Measurements from ENCODE around the gene KRTAP1-5.
"Not testable (repeated sequence)": the region's sequence is repeated elsewhere in the genome, so short reads cannot be mapped to it uniquely, and the experiment has no call there.

Gene KRTAP1-5

DNA sequence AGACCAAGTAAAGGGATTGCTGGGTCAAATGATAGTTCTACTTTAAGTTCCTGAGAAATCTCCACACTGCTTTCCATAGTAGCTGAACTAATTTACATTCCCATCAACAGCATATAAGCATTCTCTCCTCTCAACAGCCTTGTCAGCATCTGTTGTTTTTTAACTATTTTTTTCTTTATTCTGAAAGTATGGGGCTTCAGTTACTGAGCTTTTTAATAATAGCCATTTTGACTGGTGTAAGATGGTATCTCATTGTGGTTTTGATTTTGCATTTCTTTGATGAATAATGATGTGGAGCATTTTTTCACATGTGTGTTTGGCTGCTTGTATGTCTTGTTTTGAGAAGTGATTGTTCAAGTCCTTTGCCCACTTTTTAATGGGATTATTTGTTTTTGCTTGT, 25.6 kb upstream of the KRTAP1-5 start:
- H3K4me3 Mint-ChIP-seq = no peak overlapping the region
- H3K36me3 Mint-ChIP-seq (ENCODE audit: low read depth) = peaks cover 4% of the 10 kb centered on the region
- no peaks in the 10 kb centered on the region for H3K27me3 Mint-ChIP-seq (ENCODE audit: low read depth)
- no peak overlapping the region for H3K27ac Mint-ChIP-seq
- TF ChIP-seq, protein P1, sequence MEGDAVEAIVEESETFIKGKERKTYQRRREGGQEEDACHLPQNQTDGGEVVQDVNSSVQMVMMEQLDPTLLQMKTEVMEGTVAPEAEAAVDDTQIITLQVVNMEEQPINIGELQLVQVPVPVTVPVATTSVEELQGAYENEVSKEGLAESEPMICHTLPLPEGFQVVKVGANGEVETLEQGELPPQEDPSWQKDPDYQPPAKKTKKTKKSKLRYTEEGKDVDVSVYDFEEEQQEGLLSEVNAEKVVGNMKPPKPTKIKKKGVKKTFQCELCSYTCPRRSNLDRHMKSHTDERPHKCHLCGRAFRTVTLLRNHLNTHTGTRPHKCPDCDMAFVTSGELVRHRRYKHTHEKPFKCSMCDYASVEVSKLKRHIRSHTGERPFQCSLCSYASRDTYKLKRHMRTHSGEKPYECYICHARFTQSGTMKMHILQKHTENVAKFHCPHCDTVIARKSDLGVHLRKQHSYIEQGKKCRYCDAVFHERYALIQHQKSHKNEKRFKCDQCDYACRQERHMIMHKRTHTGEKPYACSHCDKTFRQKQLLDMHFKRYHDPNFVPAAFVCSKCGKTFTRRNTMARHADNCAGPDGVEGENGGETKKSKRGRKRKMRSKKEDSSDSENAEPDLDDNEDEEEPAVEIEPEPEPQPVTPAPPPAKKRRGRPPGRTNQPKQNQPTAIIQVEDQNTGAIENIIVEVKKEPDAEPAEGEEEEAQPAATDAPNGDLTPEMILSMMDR (IDR thresholded peaks at IDR 0.05; ENCODE audit: unreplicated experiment in 3 of 3) = no peak
- H3K9me3 Mint-ChIP-seq = peaks cover 4% of the 10 kb centered on the region
- no peaks in the 10 kb centered on the region for H3K4me1 Mint-ChIP-seq

DNA sequence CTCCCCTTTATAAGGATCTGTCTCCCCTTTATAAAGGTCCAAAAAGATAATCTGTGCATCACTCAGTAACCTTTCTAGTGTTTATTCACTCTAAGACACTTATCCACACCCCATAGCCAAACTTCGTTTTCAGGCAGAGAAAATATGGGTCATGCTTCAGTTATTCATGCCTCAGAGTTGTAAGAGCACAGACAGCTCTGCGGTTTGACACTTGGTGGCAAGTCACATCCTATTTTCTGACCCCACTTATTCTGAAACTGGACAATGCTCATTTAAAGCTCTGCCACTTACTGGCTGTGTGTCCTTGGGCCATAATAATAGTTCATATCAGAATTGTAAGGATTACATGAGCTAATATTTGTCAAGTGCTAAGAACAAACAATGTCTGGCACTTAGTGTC, 22.1 kb upstream of the KRTAP1-5 start:
- TF ChIP-seq, protein P1 (IDR thresholded peaks at IDR 0.05; ENCODE audit: unreplicated experiment in 3 of 3) = no peak
- Mint-ChIP-seq H3K4me3 (no peak overlapping the region), H3K27ac (no peak overlapping the region), H3K9me3 (peaks cover 4% of the 10 kb centered on the region), H3K27me3 (ENCODE audit: low read depth) (peaks cover 6% of the 10 kb centered on the region), H3K36me3 (ENCODE audit: low read depth) (peaks cover 4% of the 10 kb centered on the region), H3K4me1 (no peaks in the 10 kb centered on the region)

DNA sequence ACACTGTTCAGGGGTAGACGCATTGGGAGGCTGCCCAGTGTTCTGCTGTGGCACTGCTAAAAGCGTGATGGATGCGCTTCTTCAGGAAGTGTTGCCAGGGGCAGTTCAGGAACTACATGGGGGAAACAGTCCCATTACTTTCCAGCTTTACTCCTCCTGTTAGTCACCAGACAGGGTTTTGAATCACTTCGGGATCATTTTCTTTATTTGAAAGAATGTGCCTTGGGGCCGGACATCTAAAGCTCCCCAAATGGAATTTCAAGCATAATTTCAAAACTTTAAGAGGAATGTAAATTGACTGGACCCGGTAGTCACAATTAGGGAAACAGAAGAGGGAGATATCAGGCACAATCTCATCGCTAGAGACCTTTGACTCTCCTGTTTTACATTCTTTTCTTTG, 21.4 kb upstream of the KRTAP1-5 start:
- peaks cover 4% of the 10 kb centered on the region for H3K9me3 Mint-ChIP-seq
- TF ChIP-seq, protein P1 (IDR thresholded peaks at IDR 0.05; ENCODE audit: unreplicated experiment in 3 of 3) = no peak

DNA sequence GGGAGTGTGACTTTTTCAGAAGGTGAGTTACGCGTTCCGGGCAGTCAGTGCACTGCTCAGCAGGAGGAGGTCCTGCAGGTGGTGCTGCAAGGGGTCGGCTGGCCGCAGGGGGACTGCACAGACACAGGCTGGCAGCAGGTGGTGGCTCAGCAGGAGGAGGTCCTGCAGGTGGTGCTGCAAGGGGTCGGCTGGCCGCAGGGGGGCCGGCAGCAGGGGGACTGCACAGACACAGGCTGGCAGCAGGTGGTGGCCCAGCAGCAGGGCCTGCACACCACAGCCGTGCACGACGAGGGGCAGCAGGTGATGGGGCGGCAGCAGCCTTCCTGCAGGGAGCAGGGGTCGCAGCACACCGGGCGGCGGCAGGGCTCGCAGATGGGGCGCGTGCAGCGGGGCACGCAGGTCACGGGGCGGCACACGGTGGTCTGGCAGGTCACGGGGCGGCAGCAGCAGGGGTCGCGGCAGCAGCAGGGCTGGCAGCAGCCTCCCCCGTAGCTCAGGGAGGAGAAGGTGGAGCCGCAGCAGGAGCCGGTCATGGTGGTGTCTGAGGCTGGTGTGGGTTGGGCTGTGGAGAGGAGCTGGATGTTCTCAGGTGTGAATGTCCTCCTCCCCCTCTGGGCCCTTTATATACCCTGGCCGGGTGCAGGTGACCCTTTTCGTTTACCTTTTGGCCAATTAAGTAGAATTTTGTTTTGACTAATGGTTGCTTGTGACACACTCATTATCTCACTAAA, 19.9 kb upstream of the KRTAP1-5 start, which contains the start of gene KRTAP2-1:
Gene KRTAP2-1 (minus strand): TSS at position 582 of the 731 bp plus-strand sequence. CDS start 49 bp downstream, at position 533.
- H3K27ac Mint-ChIP-seq; H3K36me3 Mint-ChIP-seq (ENCODE audit: low read depth); H3K27me3 Mint-ChIP-seq (ENCODE audit: low read depth); H3K4me3 Mint-ChIP-seq; H3K4me1 Mint-ChIP-seq: not testable (repeated sequence)
- peaks cover 12% of the 10 kb centered on the region for H3K9me3 Mint-ChIP-seq

More for the DNA sequence above, 21.4 kb upstream of the KRTAP1-5 start:
- H3K36me3 Mint-ChIP-seq (ENCODE audit: low read depth) = peaks cover under 1% of the 10 kb centered on the region
- H3K4me1 Mint-ChIP-seq = no peaks in the 10 kb centered on the region
- H3K4me3 Mint-ChIP-seq = no peak overlapping the region
- peaks cover 6% of the 10 kb centered on the region for H3K27me3 Mint-ChIP-seq (ENCODE audit: low read depth)
- no peak overlapping the region for H3K27ac Mint-ChIP-seq

DNA sequence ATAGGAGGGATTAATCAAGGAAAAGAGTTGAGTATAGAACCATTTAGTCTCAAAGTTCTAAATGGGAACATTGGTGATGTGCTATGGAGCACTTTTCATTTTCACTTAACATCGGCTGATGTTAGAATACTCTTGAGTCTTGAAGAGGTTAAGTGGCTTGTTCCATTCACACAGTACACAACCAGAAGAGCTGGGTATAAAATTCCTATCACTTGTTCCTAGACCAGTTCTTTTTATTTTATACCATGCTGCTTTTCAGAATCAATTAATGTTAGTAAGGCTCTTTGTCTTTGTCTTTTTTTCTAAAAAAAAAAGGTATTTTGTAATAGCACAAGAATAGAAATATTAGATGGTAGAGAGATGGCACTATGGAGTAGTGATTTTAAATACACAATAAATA, 15.9 kb upstream of the KRTAP1-5 start:
- H3K27me3 Mint-ChIP-seq (ENCODE audit: low read depth) = peaks cover 6% of the 10 kb centered on the region
- no peaks in the 10 kb centered on the region for H3K36me3 Mint-ChIP-seq (ENCODE audit: low read depth)
- no peaks in the 10 kb centered on the region for H3K4me1 Mint-ChIP-seq
- H3K9me3 Mint-ChIP-seq = peaks cover 12% of the 10 kb centered on the region
- no peak overlapping the region for H3K4me3 Mint-ChIP-seq
- TF ChIP-seq, protein P1 (IDR thresholded peaks at IDR 0.05; ENCODE audit: unreplicated experiment in 3 of 3) = no peak
- no peak overlapping the region for H3K27ac Mint-ChIP-seq

DNA sequence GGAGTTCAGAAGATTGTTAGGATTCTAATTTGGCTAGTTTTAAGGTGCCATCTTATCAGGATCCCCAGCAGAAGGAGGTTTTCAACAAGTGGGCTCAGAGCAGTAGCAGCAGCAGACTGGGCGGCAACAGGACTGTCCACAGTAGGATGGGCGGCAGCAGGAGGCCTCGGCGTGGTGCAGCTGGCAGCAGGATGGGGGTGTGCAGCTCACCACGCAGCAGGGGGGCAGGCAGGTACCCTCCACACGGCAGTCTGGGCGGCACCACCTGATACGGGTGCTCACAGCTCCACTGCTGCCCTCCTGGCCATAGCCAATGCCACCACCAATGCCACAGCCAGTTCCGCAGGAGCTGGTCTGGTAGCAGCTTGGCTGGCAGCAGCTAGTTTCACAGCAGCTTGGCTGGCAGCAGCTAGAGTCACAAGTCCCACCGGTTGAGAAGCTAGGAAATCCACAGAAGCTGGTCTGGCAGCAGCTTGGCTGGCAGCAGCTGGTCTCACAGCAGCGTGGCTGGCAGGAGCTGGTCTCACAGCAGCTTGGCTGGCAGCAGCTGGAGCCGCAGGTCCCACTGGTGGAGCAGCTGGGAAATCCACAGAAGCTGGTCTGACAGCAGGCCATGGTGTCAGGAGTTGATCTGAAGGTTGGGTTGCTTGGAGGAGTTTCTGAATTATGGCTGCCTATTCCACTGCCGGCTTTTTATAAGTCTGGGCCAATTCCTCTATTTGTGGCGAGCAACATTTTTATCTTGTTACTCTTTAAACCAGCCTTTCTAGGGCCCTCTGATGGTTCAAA, 14.0 kb upstream of the KRTAP1-5 start, which contains the start of gene KRTAP1-1:
Gene KRTAP1-1 (minus strand): TSS at position 668 of the 789 bp plus-strand sequence. CDS start 53 bp downstream, at position 615.
- H3K9me3 Mint-ChIP-seq = peaks cover 12% of the 10 kb centered on the region
- not testable (repeated sequence) for H3K36me3 Mint-ChIP-seq (ENCODE audit: low read depth); H3K27me3 Mint-ChIP-seq (ENCODE audit: low read depth); H3K27ac Mint-ChIP-seq; H3K4me3 Mint-ChIP-seq; H3K4me1 Mint-ChIP-seq

Measured in nephron (organoid).